NCI-H1436 (cell line): ENCODE data around the gene SLC44A3.
A peak's percentile ranks its signal among the peaks of the same experiment; 100 is the strongest.

Experiments used
- DNase-seq: peaks from one replicate; lab custom pipeline; 2025; lab: John Stamatoyannopoulos, UW

Gene SLC44A3

GRCh38 chr1:94909486-94909885, 89.3 kb downstream of the SLC44A3 start:
- DNase-seq: no peak

GRCh38 chr1:94912263-94913184, 92.4 kb downstream of the SLC44A3 start:
- DNase-seq: no peak

GRCh38 chr1:94917251-94917650, 97.1 kb downstream of the SLC44A3 start:
- DNase-seq: no peak

GRCh38 chr1:94919241-94920030, 99.3 kb downstream of the SLC44A3 start:
- no peak for DNase-seq

GRCh38 chr1:94920061-94920460, 99.9 kb downstream of the SLC44A3 start:
- DNase-seq: no peak

GRCh38 chr1:94921977-94922376, 101.8 kb downstream of the SLC44A3 start:
- no peak for DNase-seq

GRCh38 chr1:94922761-94923331, 102.7 kb downstream of the SLC44A3 start:
- no peak for DNase-seq

- no peak for DNase-seq
These were observed 104.8 kb downstream of the SLC44A3 start for GRCh38 chr1:94925004-94925403.

GRCh38 chr1:94925561-94926125, 105.5 kb downstream of the SLC44A3 start:
- peak; percentile 66 for DNase-seq

- DNase-seq: peak; percentile 40
These were observed 106.2 kb downstream of the SLC44A3 start for GRCh38 chr1:94926126-94926914.

- DNase-seq: peak; percentile 93
These were observed 106.8 kb downstream of the SLC44A3 start, which contains the start of gene CNN3 for GRCh38 chr1:94926915-94927404. Gene CNN3, minus strand, starts transcription at chr1:94927110. Its CDS starts 216 bp downstream, at chr1:94926894.

GRCh38 chr1:94927405-94928175, 107.4 kb downstream of the SLC44A3 start:
- DNase-seq: no peak

- DNase-seq: no peak
These were observed 108.3 kb downstream of the SLC44A3 start for GRCh38 chr1:94928293-94928939.

- no peak for DNase-seq
These were observed 109.4 kb downstream of the SLC44A3 start for GRCh38 chr1:94929351-94930217.

GRCh38 chr1:94931254-94931841, 111.2 kb downstream of the SLC44A3 start:
- no peak for DNase-seq

GRCh38 chr1:94934551-94934950, 114.4 kb downstream of the SLC44A3 start:
- DNase-seq: peak; percentile 20

GRCh38 chr1:94935034-94935433, 114.9 kb downstream of the SLC44A3 start:
- no peak for DNase-seq

- no peak for DNase-seq
These were observed 115.3 kb downstream of the SLC44A3 start for GRCh38 chr1:94935476-94935875.
